NCI-H187 (cell line): Measurements from ENCODE around the gene GRK3.

Experiments
- DNase-seq, 2 experiments: peaks; one replicate each; lab custom pipeline; 2025; lab: John Stamatoyannopoulos, UW

Gene GRK3

DNA sequence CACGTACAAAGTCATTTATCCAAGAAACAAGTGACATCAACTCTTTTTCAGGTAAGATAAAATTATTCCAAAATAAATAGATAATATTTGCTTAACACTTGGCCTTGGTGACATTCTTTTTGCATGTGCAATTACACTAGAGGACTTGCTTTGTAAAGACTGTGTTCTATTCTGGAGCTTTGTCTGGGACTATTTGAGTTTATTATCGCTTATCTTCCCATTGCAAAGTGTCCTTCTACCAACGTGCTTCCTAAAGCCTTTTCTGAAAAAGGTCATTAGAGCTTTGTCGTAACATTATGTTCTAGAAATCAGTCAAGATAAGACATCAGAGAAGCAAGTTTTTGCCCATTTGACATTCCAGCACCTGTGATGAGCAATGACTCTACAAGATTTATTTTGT lies 99.2 kb downstream of the GRK3 start:
- no peak for DNase-seq

DNA sequence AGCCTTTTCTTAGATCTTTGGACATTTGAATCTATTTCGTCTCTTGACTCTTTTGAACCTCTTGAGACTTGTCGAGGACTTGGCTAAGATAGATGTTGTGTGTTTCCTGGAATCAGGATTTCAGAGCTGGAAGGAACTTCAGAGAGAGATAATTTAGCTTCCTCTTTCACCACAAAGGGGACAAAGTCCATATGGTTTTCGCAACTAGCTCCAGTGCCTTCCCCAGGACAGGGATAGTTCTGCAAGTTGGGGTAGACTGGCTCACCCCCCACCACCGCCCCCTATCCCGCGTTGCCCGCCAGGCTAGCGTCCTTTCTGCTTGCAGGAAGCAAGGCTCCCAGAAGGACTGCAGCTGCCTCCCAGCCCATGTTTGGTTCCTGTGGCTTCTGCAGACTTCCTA lies 101.8 kb downstream of the GRK3 start:
- no peak for DNase-seq

DNA sequence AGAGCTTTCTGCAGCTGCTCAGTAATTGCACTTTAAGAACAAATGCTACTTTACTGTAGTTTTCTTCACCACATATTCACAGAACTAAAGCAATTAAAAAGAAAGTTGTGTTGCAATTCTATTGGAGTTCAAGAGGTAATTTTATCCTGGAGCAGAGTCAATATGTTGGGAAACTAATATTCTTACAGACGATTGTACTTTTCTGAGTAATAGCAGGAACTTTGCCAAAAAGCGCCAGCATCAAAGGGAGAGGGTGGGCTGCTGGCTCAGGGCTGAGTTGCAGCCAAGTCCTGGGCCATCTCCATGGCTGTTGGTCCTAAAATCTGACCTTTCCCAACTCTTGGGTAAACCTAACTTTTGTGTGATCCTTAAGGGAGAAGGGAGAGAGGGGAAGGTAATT lies 104.0 kb downstream of the GRK3 start:
- DNase-seq: no peak

DNA sequence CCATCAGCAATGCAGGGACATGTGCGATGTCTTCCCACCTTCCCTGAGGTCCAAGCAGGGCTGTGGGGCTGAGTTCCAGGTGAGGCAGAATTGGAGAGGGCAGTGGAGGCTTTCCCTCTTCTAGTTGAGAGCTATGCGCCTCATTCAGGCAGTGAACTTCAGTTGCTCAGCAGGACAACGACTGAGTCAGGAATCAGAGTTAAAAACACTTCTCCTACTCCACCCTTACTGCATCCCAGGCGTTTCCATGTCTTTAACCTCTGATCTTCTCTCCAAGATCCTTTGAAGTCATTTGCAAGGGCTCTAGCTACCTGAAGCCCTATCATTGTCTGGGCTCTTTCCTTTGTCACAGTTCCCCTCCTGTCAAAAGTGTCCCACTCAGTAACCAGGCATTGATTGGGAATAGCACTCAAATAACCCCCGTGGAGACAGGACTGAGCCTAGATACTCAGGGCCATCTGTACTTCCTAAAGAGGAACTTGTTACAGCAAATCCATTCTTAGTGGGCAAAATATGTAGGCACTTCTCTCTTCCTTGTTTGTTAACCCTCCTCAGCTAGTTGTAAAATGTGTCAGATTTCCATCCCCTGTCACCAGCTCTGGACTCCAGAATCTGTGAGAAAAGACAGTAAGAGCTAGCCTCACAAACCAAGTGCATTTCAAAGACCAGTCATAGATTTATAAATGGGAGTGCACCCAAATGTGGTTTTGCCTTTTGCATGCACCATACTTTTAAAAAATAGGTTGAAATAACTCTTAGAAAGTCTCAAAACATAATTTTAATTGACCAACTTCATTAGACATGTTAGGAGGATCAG lies 105.0 kb downstream of the GRK3 start:
- DNase-seq: no peak

DNA sequence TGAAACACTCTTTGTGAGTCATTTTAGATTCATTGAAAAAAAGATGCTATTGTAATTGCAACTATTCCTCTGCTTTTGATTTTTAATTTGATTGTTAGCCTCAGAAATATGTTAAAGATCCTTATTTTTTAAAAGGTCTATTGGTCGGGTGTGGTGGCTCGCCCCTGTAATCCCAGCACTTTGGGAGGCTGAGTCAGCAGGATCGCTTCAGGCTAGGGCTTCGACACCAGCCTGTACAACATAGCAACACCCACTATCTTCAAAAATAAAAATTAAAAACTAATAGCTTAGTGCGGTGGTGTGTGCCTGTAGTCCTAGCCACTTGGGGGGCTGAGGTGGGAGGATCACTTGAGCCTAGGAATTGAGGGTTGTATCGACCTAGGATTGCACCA lies 105.6 kb downstream of the GRK3 start:
- DNase-seq: no peak

DNA sequence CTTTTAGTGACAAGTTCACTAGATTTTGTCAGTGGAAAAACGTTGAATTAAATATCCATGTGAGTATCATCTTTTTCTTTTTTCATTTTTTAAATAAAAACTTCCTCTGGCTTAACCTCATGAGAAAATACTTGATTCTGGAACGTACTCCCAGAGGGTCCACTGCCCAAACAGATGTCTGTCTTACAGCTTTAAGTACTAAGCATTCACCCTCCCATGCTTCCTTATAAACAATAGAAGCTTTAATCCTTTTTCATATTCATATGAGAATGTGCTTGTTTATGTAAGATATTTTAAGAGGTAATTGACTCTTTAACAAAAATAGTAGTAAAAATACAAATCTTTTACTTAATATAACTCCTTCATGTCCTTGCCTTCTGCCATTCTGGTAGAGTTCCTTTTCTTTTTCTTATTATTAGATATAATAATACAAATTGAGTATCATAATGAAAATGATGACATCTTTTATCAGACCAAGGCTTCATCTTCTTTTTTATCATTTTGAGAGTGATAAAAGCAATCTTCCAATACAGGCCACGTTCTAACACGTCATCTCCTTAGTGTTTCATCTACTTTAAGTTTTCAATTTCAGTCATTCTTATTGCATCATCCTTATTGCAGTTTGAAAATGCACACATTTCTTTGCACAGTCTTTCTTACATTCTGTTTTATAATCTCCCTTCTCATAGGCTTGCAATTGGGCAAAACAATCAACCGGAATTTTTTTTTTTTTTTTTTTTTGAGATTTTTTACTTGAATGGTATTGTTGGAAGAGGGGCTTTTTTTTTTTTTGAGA lies 108.0 kb downstream of the GRK3 start:
- DNase-seq: no peak

DNA sequence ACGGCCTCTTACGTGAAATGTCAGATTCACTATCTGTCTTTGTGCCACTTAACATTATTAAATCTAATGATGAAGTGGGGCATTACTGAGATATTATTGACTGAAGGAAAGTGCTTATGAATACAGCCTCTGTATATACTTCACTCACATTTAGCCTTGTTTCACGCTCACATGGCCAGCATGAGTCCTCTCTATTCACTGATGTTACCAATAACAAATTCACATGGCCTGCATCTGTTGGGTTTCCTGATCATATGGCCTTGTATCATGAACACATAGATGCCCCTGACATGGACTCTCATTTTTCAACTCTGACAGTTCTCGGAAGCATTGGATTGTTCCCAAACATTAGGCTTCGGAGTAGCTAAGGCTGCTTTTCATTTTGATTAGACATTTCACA lies 109.2 kb downstream of the GRK3 start:
- DNase-seq: no peak

DNA sequence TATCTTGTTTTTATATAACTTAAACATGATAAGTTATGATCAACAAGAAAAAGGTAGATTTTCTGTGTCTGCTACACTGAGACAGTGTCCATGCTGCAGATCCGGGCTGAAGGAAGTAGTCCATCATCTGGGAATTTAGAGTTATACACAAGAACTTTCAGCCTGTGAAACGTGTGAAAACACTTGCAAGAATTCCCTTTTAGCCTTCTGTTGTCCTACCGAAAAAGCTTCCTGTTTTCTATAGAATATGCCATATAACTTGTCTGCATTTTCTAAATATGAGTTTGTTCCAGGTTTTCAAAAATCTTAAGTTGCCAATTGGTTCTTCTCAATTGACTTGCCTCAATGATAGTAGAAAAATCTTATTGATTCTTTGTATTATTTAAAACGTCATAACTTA lies 113.2 kb downstream of the GRK3 start:
- DNase-seq: no peak

DNA sequence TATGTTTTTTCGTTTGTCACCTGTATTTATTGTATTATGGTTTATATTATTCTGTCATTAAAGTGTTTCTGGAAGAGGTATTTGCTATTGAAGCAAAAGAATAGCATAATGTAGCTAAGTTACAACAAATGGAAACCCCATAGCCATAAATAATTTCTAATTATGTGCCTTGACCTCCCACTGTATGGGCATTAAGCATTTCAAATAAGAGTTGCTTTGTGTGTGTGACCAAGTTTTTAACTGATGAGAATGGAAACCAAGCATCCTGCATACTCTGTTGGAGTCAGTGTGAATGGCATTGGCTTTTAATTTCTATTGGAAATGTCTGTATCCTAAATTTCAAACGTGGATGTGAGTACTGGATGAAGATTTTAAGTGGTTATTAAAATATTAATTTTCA lies 115.6 kb downstream of the GRK3 start:
- no peak for DNase-seq

DNA sequence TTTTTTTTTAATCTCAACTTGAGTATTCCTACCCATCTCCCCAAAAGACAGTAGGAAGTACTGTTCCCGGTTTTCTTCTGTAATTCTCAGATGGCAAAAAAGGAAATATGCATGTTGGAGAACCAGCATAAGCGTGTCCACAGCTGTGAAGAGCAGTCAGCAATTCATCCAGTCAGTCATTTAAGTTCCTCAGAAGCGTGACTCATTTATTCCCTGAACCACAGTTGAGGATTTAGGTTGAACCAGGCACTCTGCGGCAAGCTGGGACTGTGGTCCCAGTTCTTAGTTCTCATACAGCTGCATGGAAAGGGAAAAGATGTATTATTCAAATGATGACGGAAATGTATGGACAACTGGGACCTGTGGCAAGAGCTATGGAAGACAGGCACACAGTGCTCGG lies 116.5 kb downstream of the GRK3 start:
- no peak for DNase-seq

DNA sequence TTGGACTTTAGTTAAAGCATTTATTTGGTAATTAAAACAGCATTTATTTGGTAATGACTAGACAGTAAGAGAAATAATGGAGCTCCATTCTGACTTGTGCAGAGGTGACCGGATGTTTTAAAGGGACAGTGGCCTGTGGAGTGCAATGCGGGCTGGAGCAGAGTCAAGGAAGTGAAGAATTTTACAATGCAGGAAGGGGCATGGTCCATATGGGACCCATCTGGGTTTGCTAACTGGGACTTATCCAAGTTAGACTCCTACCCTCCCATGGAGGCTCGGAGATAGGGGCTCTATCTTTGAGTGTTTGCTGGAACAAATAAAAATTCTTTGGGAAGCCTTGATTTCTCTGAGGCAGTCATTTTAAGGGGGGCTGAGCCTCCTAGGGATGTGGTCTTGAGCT lies 117.6 kb downstream of the GRK3 start:
- DNase-seq: no peak

DNA sequence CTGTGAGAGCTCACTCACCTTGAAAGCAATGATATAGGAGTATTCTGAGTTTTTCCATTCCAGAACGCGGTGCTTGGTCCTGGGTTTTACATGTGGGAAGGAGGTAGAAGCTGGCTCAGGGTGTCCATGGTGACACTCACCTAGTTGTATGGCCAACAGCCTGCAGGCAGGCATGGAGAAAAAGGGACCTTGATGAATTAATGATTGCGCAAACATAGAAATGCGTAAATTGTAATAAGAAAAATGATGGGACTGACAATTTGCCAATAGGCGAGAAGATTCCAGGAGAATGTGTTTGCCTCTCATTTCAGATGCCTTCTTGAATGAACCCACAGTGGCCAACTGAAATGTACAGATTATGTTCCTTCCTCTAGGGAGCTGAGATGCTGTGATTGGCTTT lies 124.2 kb downstream of the GRK3 start:
- DNase-seq: no peak

DNA sequence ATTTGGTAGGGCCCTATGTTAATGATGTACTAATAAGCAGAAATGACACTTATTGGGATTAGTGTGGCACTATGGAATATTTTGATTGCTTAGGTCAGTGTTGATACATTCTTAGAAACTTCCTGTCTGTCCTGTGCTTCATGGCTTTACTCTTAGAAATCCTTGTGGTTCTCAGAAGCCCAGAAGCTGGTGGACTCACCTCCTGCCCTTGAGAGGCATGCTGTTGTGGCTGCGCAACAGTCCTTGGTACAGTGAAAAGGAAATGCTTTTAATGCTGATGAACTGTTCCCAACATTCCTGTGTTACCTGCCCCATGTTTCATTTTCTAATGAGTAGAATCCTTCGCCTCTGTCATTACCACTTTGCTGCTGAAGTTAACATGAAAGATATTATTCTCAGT lies 125.2 kb downstream of the GRK3 start:
- DNase-seq: no peak

DNA sequence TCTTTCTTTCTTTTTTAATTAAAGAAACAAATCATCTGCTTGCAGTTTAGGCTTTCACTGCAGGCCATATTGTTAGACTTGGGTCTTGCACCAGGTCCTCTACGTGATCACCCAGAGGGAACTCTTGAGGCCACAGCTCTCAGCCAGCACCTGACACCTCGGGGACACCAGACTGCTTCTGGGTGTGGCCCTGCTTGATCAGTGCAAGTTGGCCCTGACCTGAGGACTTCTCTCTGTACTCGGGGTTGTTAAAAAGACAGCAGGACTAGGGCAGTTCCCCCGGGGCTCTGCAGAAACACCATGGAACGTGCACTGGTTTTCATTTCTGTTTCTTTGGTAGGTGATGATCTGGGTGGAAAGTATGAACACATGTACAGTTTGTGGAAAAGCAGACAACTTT lies 126.3 kb downstream of the GRK3 start:
- DNase-seq: no peak

DNA sequence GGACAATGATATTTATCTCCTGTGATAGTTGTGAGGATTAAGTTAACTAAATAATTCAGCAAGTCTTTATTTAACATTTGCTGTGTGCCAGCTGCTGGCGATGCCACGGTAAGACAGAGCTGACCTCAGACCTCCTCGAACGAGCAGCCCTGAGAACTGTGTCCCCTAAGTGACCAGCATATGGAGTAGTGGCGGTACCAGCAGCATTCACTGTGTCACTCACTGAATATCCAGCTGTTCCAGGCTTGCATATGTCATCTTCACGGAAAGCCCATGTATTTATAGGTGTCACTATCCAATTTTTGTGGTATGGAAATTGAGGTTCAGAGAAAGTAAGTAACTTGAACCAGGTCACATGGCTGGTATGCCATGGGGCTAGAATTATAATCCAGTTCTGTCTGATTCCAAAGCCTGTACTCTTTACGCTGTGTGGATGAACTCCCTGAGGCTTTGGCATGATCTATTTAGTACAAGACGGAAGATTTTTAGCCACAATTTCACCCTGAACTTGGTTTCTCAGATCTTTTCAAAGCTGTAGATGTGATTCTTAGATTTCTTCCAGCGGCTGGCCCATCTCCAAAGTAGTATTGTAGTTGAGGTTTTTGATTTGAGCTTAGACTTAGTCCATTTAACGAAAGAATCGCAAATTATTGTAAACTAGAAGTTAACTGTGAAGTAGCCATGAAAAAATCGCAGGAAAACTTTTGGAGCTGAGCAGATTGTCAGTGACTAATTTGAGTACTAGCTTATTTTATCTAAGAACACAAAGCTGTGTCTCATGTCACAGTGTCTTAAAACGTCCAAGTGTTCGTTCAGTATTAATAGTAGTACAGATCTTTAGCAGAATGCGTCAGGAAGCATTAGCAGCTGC lies 128.2 kb downstream of the GRK3 start:
- no peak for DNase-seq

DNA sequence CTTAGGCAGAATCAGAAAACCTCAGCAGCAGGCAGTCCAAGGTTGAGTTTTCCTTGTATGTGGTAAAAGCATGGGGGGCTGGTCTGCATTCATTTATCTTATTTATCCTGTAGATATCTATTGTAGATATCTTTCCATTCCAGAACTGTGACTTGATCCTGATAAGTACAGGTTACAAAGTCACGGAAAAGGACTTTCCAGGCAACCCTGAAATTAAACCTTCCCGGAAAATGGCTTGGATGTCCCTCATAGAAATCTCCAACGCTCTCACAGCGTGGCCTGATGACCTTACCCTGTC lies 128.7 kb downstream of the GRK3 start:
- DNase-seq: no peak

DNA sequence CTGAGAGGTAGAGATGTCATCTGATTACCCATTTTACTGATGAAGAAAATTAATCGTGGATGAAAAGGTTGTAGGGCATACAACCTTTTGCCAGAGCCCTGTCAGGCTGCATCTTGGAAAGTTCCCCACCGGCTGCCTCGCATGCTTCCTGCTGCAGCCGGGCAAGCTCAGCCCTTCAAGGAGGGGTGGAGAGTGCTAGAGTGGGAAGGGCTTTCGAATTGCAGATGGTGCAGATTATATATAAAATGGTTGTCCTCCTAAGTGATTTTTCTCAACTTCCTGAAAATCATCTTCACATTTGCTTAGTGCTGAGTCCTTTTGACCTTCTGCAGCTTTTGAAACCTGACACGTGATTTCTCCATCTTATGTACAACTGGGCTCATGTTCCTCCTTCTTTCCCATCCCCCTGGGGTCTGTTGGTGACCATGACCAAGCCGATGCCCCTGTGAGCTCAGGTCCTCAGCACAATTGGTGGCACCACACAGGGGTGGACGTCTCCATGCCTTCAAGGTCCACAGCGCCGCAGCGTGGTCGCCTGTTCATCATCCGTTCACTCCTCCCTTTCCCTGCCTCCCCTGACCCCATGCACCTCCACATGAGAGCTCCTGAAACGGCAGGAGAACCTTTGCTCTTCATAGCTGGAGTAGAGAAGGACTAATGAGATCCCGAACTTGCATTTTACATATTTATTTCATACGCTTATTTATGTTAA lies 129.9 kb downstream of the GRK3 start:
- no peak for DNase-seq

DNA sequence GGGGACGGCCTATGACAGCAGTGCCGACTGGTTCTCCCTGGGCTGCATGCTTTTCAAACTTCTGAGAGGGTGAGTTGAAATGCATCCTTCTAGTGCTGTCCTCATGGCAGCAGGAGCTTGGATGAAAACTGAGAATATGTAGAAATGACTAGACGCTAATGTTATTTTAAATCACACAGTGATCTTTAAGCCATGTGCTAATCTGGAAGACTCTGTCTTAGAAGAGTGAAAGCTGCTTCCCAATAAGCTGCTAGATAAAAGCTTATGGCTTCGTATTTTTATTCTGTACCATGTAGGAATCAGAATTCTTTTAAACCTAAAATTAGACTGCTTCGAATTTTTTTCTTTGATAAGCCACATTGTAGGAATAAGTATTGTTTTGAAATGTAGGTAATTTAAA lies 130.7 kb downstream of the GRK3 start:
- DNase-seq: no peak

DNA sequence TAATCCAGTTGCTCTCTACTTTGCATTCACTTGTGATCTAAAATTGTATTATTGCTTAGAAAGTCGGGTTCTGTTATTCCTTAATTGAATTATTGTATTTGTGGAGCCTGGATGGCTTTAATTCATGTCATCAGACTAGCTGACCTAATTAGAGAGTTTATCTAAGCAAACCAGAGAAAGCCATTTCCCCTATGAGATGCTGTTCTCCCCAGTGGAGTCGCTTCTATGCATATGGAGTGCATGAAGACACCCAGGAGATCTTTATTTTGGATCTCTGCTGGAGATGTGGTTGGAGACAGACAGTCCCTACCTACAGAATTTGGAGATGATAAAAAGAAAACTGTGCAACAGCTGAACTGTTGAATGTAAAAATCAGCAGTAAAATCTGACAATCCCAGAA lies 132.3 kb downstream of the GRK3 start:
- no peak for DNase-seq

DNA sequence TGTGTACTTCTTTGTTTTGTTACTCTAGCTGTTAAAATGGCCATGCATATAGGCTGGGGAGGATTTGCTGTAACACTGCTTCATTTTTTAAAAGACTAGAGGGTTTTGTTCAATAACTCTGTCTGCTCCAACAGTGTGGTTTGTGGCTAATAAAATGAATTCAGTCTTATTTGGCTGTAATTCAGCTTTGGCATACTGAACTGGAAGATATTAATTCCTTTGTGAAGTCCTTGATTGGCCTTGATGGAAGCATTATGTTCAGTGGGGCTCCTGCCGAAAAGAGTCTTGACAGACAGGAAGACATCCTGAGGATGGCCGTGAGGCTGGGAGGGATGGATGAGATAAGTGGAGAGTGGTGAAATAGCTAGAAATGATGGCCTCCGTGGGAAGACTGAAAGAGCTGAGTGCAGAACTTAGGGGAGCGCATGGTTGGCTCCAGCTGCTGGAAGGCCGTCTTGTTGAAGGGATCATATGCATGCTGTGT lies 132.7 kb downstream of the GRK3 start:
- no peak for DNase-seq

DNA sequence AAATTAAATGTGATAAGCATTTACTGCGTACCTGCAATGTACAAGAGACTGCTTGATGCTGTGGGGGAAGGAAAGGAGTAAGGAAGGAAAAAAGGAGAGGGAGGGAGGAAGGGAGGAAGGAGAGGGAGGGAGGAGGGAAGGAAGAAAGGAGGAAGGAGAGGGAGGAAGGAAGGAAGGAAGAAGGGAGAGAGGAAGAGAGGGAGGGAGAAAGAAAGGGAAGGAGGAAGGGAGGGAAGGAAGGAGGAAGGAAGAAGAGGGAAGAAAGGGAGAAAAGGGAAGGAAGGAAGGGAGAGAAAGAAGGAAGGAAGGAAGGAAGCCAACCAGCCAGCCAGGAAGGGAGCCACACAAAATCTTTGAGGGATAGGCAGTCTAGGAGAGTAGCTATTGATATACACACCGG lies 133.5 kb downstream of the GRK3 start:
- no peak for DNase-seq

DNA sequence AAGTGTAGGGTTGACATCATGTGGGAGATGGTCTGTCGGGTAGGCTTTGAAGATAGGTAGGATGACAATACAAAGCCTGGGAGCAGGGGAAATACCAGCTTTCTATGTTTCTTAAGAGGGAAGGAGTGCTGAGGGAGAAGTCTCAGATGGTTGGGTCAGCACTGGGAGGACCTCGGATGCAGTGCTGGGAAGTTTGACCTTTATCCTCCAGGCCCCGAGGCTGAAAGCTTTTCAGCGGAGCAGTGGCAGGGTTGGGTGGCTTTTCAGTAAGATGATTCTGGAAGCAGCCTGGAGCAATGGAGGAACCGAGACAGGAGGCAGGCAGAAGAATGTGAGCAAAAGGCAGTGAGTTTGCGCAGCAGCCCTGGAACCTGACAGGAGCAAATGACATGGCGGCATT lies 134.0 kb downstream of the GRK3 start:
- DNase-seq: no peak
